A172 (cell line): Measurements from ENCODE around the gene COBLL1. TPM values are rescaled to one million over a fixed set of nuclear protein-coding genes. Genes with fewer than 3 reads are reported as not detected.
A peak's percentile ranks its signal among the peaks of the same experiment; 100 is the strongest.

ENCODE experiments used
- DNase-seq: peaks from one replicate; pipeline ENCODE4 v3.0.0-alpha.2; 2015; ENCODE audit warnings: low spot score
- total RNA-seq: library from RNA; depleted of rRNA; stranded (reverse); fragments of >200 nt; shearing (Covaris generic); gene quantifications from 2 replicates; pipeline ENCODE4 v1.2.3, GENCODE V29; 2014

Gene COBLL1
- total RNA-seq, 1 experiment from 2014 or later = 9.8 TPM

- no peak for DNase-seq
Measured at GRCh38 chr2:164823126-164823525, 18.5 kb downstream of the COBLL1 start.

GRCh38 chr2:164821338-164821737 lies 20.3 kb downstream of the COBLL1 start:
- no peak for DNase-seq

GRCh38 chr2:164818149-164819136 lies 23.2 kb downstream of the COBLL1 start:
- no peak for DNase-seq

- DNase-seq = no peak
Measured at GRCh38 chr2:164816900-164817299, 24.7 kb downstream of the COBLL1 start.

- no peak for DNase-seq
Measured at GRCh38 chr2:164816046-164816445, 25.6 kb downstream of the COBLL1 start.

GRCh38 chr2:164815071-164815793 lies 26.4 kb downstream of the COBLL1 start:
- DNase-seq = no peak

GRCh38 chr2:164813535-164813934 lies 28.1 kb downstream of the COBLL1 start:
- no peak for DNase-seq

- DNase-seq = no peak
Measured at GRCh38 chr2:164812378-164812777, 29.2 kb downstream of the COBLL1 start.

GRCh38 chr2:164811819-164812218 lies 29.8 kb downstream of the COBLL1 start:
- no peak for DNase-seq

GRCh38 chr2:164810843-164811242 lies 30.8 kb downstream of the COBLL1 start:
- DNase-seq = no peak

- DNase-seq = no peak
Measured at GRCh38 chr2:164808776-164809175, 32.8 kb downstream of the COBLL1 start.

- DNase-seq = no peak
Measured at GRCh38 chr2:164803776-164804466, 37.7 kb downstream of the COBLL1 start.

GRCh38 chr2:164802095-164802707 lies 39.4 kb downstream of the COBLL1 start:
- no peak for DNase-seq

- DNase-seq = no peak
Measured at GRCh38 chr2:164800572-164800971, 41.1 kb downstream of the COBLL1 start.

- no peak for DNase-seq
Measured at GRCh38 chr2:164797627-164798026, 44.0 kb downstream of the COBLL1 start.

GRCh38 chr2:164796999-164797398 lies 44.6 kb downstream of the COBLL1 start:
- DNase-seq = no peak

- DNase-seq = no peak
Measured at GRCh38 chr2:164794432-164795231, 47.0 kb downstream of the COBLL1 start.

GRCh38 chr2:164794016-164794415 lies 47.6 kb downstream of the COBLL1 start:
- DNase-seq = no peak

- DNase-seq = no peak
Measured at GRCh38 chr2:164793529-164793928, 48.1 kb downstream of the COBLL1 start.

GRCh38 chr2:164792316-164793170 lies 49.1 kb downstream of the COBLL1 start:
- DNase-seq = peak; percentile 32
